ENCODE data around the gene MRGPRX2. TPM values are rescaled to one million over a fixed set of nuclear protein-coding genes. Genes with fewer than 3 reads are reported as not detected.

MRGPRX2 gene
- total RNA-seq, 2 donors from 2014 or later: not detected

- TF ChIP-seq, protein P1, sequence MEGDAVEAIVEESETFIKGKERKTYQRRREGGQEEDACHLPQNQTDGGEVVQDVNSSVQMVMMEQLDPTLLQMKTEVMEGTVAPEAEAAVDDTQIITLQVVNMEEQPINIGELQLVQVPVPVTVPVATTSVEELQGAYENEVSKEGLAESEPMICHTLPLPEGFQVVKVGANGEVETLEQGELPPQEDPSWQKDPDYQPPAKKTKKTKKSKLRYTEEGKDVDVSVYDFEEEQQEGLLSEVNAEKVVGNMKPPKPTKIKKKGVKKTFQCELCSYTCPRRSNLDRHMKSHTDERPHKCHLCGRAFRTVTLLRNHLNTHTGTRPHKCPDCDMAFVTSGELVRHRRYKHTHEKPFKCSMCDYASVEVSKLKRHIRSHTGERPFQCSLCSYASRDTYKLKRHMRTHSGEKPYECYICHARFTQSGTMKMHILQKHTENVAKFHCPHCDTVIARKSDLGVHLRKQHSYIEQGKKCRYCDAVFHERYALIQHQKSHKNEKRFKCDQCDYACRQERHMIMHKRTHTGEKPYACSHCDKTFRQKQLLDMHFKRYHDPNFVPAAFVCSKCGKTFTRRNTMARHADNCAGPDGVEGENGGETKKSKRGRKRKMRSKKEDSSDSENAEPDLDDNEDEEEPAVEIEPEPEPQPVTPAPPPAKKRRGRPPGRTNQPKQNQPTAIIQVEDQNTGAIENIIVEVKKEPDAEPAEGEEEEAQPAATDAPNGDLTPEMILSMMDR (conservative IDR thresholded peaks at IDR 0.05): no peak
These were observed 33.7 kb downstream of the MRGPRX2 start for GRCh38 chr11:19026862-19027261.

DNA sequence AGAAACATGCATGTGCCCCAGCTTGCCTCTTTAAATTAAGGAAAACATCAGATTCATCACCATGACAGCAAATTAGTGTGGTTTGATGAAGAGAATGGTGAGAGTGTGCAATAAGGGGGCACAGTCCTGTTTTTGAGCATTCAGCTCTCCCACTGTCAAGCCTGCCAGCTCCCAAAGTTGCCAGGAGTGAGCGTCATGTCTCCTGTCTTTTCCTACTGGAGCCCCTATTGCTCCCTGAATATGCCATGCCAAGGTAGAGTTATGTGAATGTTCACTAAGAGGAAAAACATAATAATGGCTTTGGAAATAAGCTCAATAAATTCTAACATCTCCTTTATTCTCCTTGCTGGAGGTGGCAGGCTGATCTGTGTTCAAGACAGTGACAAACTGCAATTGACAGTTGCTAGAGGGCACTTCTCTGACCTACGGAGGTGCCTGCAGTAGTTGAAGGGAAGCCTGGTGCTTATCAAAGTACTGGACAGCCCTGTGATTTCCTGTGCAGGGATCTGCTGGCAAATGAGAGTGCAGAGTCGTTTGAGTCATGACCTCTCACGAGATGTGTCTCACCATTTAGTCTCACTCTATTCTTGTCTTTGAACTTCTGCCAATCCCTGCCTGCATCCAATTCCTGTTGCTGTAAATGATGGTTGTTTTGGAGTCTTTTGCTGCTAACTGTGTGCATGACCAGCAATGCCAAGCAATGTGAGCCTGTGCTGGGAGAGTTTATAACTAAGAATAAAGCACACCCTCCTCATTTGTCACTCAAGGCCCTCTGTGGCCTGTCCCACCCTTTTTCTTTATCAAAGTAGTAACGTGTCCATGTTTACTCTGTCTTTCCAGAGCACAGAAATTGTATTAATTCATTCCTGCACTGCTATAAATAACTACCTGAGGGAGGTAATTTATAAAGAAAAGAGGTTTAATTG is 34.8 kb downstream of the MRGPRX2 start:
- Mint-ChIP-seq H3K9me3 (no peaks in the 10 kb centered on the region), H3K36me3 (ENCODE audit: low read depth) (no peaks in the 10 kb centered on the region), H3K4me1 (no peaks in the 10 kb centered on the region), H3K4me3 (no peak overlapping the region), H3K27ac (no peak overlapping the region), H3K27me3 (ENCODE audit: insufficient read depth) (peaks cover 45% of the 10 kb centered on the region)
- H3K9ac ChIP-seq (ENCODE audit: extremely low read depth, low read length, poor library complexity, severe bottlenecking): no peak overlapping the region
- WGBS, 2 experiments (ENCODE audit: insufficient coverage in 1 of 2, insufficient read length in 1 of 2): 78 to 92% methylated on average over 2 to 5 of the region's 5 CpGs
- TF ChIP-seq, protein P1 (conservative IDR thresholded peaks at IDR 0.05): no peak
- H3K4me1 ChIP-seq (ENCODE audit: control insufficient read depth, insufficient read depth, low read length): no peaks in the 10 kb centered on the region
- peaks cover 57% of the 10 kb centered on the region for H3K27me3 ChIP-seq (ENCODE audit: control insufficient read depth, insufficient read depth, low read length, poor library complexity, severe bottlenecking)
- H3K9me3 ChIP-seq (ENCODE audit: control insufficient read depth, low read length): no peaks in the 10 kb centered on the region
- DNase-seq: no peak
- H3K36me3 ChIP-seq (ENCODE audit: control insufficient read depth, insufficient read depth, low read length): no peaks in the 10 kb centered on the region
- no peak overlapping the region for H3K27ac ChIP-seq (ENCODE audit: low read depth, low read length)
- no peak overlapping the region for H3K4me3 ChIP-seq (ENCODE audit: low read length)

More at GRCh38 chr11:19026862-19027261, 33.7 kb downstream of the MRGPRX2 start:
- Histone ChIP-seq H3K9me3 (ENCODE audit: control insufficient read depth, low read length) (no peaks in the 10 kb centered on the region), H3K36me3 (ENCODE audit: control insufficient read depth, insufficient read depth, low read length) (no peaks in the 10 kb centered on the region), H3K27ac (ENCODE audit: low read depth, low read length) (no peak overlapping the region), H3K27me3 (ENCODE audit: control insufficient read depth, insufficient read depth, low read length, poor library complexity, severe bottlenecking) (peaks cover 46% of the 10 kb centered on the region), H3K9ac (ENCODE audit: extremely low read depth, low read length, poor library complexity, severe bottlenecking) (no peak overlapping the region), H3K4me3 (ENCODE audit: low read length) (no peak overlapping the region), H3K4me1 (ENCODE audit: control insufficient read depth, insufficient read depth, low read length) (no peaks in the 10 kb centered on the region)
- Mint-ChIP-seq H3K9me3 (no peaks in the 10 kb centered on the region), H3K4me1 (no peaks in the 10 kb centered on the region), H3K4me3 (no peak overlapping the region), H3K27ac (no peak overlapping the region), H3K27me3 (ENCODE audit: insufficient read depth) (peaks cover 39% of the 10 kb centered on the region), H3K36me3 (ENCODE audit: low read depth) (no peaks in the 10 kb centered on the region)
- 90 to 92% methylated on average over 2 of the region's 2 CpGs for WGBS, 2 experiments (ENCODE audit: insufficient coverage in 1 of 2, insufficient read length in 1 of 2)
- DNase-seq: no peak

- TF ChIP-seq, protein P1 (conservative IDR thresholded peaks at IDR 0.05): no peak
- Histone ChIP-seq H3K27me3 (ENCODE audit: control insufficient read depth, insufficient read depth, low read length, poor library complexity, severe bottlenecking) (peaks cover 89% of the 10 kb centered on the region), H3K9ac (ENCODE audit: extremely low read depth, low read length, poor library complexity, severe bottlenecking) (no peak overlapping the region), H3K36me3 (ENCODE audit: control insufficient read depth, insufficient read depth, low read length) (no peaks in the 10 kb centered on the region), H3K27ac (ENCODE audit: low read depth, low read length) (no peak overlapping the region), H3K4me3 (ENCODE audit: low read length) (no peak overlapping the region), H3K4me1 (ENCODE audit: control insufficient read depth, insufficient read depth, low read length) (no peaks in the 10 kb centered on the region), H3K9me3 (ENCODE audit: control insufficient read depth, low read length) (no peaks in the 10 kb centered on the region)
- Mint-ChIP-seq H3K4me1 (no peaks in the 10 kb centered on the region), H3K4me3 (no peak overlapping the region), H3K9me3 (no peaks in the 10 kb centered on the region), H3K36me3 (ENCODE audit: low read depth) (no peaks in the 10 kb centered on the region), H3K27ac (no peak overlapping the region), H3K27me3 (ENCODE audit: insufficient read depth) (peaks cover 56% of the 10 kb centered on the region)
- DNase-seq: no peak
These were observed 39.7 kb downstream of the MRGPRX2 start for GRCh38 chr11:19020831-19021230.

Measured in endodermal cell (in vitro differentiated cells).